GM12865 (cell line): Measurements from ENCODE around the gene CKM.

Source experiments
- DNase-seq: peaks from one replicate; pipeline ENCODE4 v3.0.0; 2010; ENCODE audit warnings: low read depth
- H3K4me3 ChIP-seq: 2 replicates; pipeline ENCODE4 v1.5.1; 2011; ENCODE audit warnings: mild to moderate bottlenecking, low read depth, low read length, control low read depth
- TF ChIP-seq, protein P1 (sequence below): IDR thresholded peaks from 2 replicates; pipeline ENCODE4 v1.5.1; 2011; ENCODE audit warnings: low read length, control low read depth, low read depth, inconsistent platforms; ENCODE audit not compliant: insufficient read depth; ENCODE audit errors: missing control alignments

The CKM gene

GRCh38 chr19:45302416-45302815 is 20.3 kb downstream of the CKM start:
- H3K4me3 ChIP-seq = no peak overlapping the region
- DNase-seq = no peak
- TF ChIP-seq, protein P1, sequence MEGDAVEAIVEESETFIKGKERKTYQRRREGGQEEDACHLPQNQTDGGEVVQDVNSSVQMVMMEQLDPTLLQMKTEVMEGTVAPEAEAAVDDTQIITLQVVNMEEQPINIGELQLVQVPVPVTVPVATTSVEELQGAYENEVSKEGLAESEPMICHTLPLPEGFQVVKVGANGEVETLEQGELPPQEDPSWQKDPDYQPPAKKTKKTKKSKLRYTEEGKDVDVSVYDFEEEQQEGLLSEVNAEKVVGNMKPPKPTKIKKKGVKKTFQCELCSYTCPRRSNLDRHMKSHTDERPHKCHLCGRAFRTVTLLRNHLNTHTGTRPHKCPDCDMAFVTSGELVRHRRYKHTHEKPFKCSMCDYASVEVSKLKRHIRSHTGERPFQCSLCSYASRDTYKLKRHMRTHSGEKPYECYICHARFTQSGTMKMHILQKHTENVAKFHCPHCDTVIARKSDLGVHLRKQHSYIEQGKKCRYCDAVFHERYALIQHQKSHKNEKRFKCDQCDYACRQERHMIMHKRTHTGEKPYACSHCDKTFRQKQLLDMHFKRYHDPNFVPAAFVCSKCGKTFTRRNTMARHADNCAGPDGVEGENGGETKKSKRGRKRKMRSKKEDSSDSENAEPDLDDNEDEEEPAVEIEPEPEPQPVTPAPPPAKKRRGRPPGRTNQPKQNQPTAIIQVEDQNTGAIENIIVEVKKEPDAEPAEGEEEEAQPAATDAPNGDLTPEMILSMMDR = no peak

GRCh38 chr19:45299719-45300118 is 23.0 kb downstream of the CKM start:
- no peak for DNase-seq
- TF ChIP-seq, protein P1 = no peak
- H3K4me3 ChIP-seq = no peak overlapping the region

DNA sequence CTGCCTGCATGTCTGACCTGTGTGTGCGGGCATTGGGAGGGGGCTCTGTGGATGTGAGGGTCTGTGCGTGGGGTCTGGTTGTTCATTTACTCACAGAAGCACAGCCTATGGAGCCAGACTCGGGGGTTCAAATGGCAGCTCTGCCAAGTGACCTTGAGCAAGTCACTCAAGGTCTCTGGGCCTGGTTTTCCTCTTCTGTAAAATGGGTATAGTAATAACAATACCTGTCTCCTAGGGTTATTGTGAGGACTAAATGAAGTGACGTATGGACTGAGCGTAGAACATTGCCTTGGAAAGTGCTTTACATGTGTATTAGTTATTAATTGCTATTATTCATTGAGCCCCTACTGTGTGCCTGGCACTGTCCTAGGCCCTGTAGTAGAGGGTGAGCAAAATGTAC is 24.4 kb downstream of the CKM start:
- no peak overlapping the region for H3K4me3 ChIP-seq
- no peak for DNase-seq
- TF ChIP-seq, protein P1 = no peak

GRCh38 chr19:45297674-45298073 is 25.0 kb downstream of the CKM start:
- TF ChIP-seq, protein P1 = no peak
- no peak for DNase-seq
- no peak overlapping the region for H3K4me3 ChIP-seq

GRCh38 chr19:45296355-45296754 is 26.3 kb downstream of the CKM start:
- no peak for DNase-seq
- TF ChIP-seq, protein P1 = no peak
- H3K4me3 ChIP-seq = no peak overlapping the region

DNA sequence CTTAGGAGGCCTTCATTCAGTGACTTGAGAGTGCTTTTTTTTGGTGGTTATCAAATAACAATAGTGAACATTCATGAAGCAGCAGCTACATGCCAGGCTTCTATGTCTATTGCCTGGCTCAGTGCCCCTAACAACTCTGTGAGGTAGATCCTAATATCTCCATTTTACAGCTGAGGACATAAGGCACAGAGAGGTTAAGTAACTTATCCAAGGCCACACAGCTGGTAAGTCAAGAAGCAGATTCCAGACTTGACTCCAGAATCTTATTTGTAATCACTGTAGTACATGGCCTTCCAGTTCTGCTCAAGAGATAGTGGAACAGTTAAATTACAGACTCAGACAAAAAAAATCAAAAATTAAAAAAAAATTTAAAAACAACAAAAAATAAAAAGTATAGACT is 26.8 kb downstream of the CKM start:
- H3K4me3 ChIP-seq = no peak overlapping the region
- no peak for DNase-seq
- TF ChIP-seq, protein P1 = no peak

DNA sequence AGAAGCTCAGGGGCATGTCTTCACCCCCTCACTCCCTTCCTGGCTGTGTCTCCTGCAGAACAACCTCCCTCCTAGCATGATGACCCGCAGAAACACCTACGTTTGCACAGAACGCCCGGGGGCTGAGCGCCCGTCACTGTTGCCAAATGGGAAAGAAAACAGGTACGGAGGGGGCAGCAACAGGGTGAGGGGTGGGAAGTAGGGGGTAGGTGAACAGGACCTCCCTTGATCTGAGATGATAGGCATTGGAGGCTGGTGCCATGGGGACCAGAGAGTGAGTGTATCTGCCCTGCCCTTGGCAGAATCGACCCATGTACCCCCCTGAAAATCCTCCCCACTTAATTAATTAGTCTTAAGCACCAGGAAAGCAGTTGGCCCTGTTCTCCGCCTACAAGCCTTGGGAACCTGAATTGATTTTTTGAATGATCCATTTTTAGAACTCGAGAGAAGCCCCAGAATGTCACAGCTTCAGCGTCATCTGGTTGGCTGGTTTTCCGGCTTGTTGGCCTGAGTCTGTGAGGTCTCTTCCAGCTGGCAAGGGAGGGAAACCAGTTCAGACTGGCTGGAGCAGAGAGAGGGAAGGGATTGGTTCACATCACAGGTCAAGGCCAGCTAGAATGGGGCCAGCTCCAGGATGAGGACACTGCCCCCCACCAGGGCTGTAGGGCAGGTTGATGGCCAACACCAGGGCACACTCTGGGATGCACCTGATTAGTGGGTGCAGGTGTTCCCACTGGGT is 28.2 kb downstream of the CKM start:
- DNase-seq = no peak

More for the DNA sequence above, 28.2 kb downstream of the CKM start:
- no peak overlapping the region for H3K4me3 ChIP-seq
- TF ChIP-seq, protein P1 = no peak
